ENCODE data around the gene NMRK2. TPM values are rescaled to one million over a fixed set of nuclear protein-coding genes. Genes with fewer than 3 reads are reported as not detected.

Gene NMRK2
- total and polyA plus RNA-seq, 2 donors, result 0.14 to 1.1 TPM

GRCh38 chr19:3969435-3970312, 36.8 kb downstream of the NMRK2 start:
- H3K36me3 ChIP-seq (ENCODE audit: control insufficient read depth in 2 of 2, insufficient read depth in 2 of 2, low read length in 1 of 2), result peaks cover 29 to 46% of the 10 kb centered on the region in 2 donors
- H3K9me3 ChIP-seq (ENCODE audit: control insufficient read depth in 2 of 2, insufficient read depth in 1 of 2, low read length in 1 of 2), result no peaks in the 10 kb centered on the region
- peaks cover 11 to 24% of the 10 kb centered on the region in 2 donors for H3K4me1 ChIP-seq (ENCODE audit: control insufficient read depth in 2 of 2, insufficient read depth in 2 of 2, low read length in 2 of 2)
- peak overlapping the region in 1 of 2 donors; percentile 11 for H3K27ac ChIP-seq (ENCODE audit: low read depth in 1 of 2, low read length in 1 of 2)
- no peaks in the 10 kb centered on the region for H3K27me3 ChIP-seq (ENCODE audit: control insufficient read depth in 2 of 2, insufficient read depth in 1 of 2, low read length in 1 of 2)
- no peak for DNase-seq (ENCODE audit: low read depth in 6 of 9, low spot score in 9 of 9)
- peak overlapping the region; percentile 87 to 93 for H3K4me3 ChIP-seq (ENCODE audit: low read length in 2 of 2)
- WGBS, result 69% methylated on average over 23 of the region's 23 CpGs

GRCh38 chr19:3970313-3970807, 37.5 kb downstream of the NMRK2 start:
- peaks cover 11 to 24% of the 10 kb centered on the region in 2 donors for H3K4me1 ChIP-seq (ENCODE audit: control insufficient read depth in 2 of 2, insufficient read depth in 2 of 2, low read length in 2 of 2)
- DNase-seq (ENCODE audit: low read depth in 6 of 9, low spot score in 9 of 9), result no peak
- no peaks in the 10 kb centered on the region for H3K27me3 ChIP-seq (ENCODE audit: control insufficient read depth in 2 of 2, insufficient read depth in 1 of 2, low read length in 1 of 2)
- 3% methylated on average over 21 of the region's 22 CpGs for WGBS
- no peaks in the 10 kb centered on the region for H3K9me3 ChIP-seq (ENCODE audit: control insufficient read depth in 2 of 2, insufficient read depth in 1 of 2, low read length in 1 of 2)
- peak overlapping the region; percentile 87 to 93 for H3K4me3 ChIP-seq (ENCODE audit: low read length in 2 of 2)
- peaks cover 29 to 44% of the 10 kb centered on the region in 2 donors for H3K36me3 ChIP-seq (ENCODE audit: control insufficient read depth in 2 of 2, insufficient read depth in 2 of 2, low read length in 1 of 2)
- H3K27ac ChIP-seq (ENCODE audit: low read depth in 1 of 2, low read length in 1 of 2), result peak overlapping the region; percentile 62 to 90

GRCh38 chr19:3970808-3971598, 38.1 kb downstream of the NMRK2 start, which contains the start of gene DAPK3:
Gene DAPK3 (minus strand): TSS chr19:3971099. CDS start chr19:3969735, 1,364 bp downstream.
- no peaks in the 10 kb centered on the region for H3K9me3 ChIP-seq (ENCODE audit: control insufficient read depth in 2 of 2, insufficient read depth in 1 of 2, low read length in 1 of 2)
- H3K27ac ChIP-seq (ENCODE audit: low read depth in 1 of 2, low read length in 1 of 2), result peak within 1 kb of the TSS; percentile 62 to 90
- DNase-seq (ENCODE audit: low read depth in 6 of 9, low spot score in 9 of 9), result peak; percentile 61 to 92 (median 82)
- no peaks in the 10 kb centered on the region for H3K27me3 ChIP-seq (ENCODE audit: control insufficient read depth in 2 of 2, insufficient read depth in 1 of 2, low read length in 1 of 2)
- peaks cover 11 to 24% of the 10 kb centered on the region in 2 donors for H3K4me1 ChIP-seq (ENCODE audit: control insufficient read depth in 2 of 2, insufficient read depth in 2 of 2, low read length in 2 of 2)
- peaks cover 33 to 44% of the 10 kb centered on the region in 2 donors for H3K36me3 ChIP-seq (ENCODE audit: control insufficient read depth in 2 of 2, insufficient read depth in 2 of 2, low read length in 1 of 2)
- WGBS, result 2% methylated on average over 73 of the region's 73 CpGs
- H3K4me3 ChIP-seq (ENCODE audit: low read length in 2 of 2), result peak within 1 kb of the TSS; percentile 87 to 93

GRCh38 chr19:3975144-3975543, 42.3 kb downstream of the NMRK2 start:
- Histone ChIP-seq H3K4me3 (ENCODE audit: low read length in 2 of 2) (no peak overlapping the region), H3K36me3 (ENCODE audit: control insufficient read depth in 2 of 2, insufficient read depth in 2 of 2, low read length in 1 of 2) (peaks cover 48 to 52% of the 10 kb centered on the region in 2 donors), H3K4me1 (ENCODE audit: control insufficient read depth in 2 of 2, insufficient read depth in 2 of 2, low read length in 2 of 2) (peaks cover 4 to 9% of the 10 kb centered on the region in 2 donors), H3K9me3 (ENCODE audit: control insufficient read depth in 2 of 2, insufficient read depth in 1 of 2, low read length in 1 of 2) (peaks cover 1 to 6% of the 10 kb centered on the region in 2 donors), H3K27me3 (ENCODE audit: control insufficient read depth in 2 of 2, insufficient read depth in 1 of 2, low read length in 1 of 2) (peaks cover 0 to 2% of the 10 kb centered on the region in 2 donors), H3K27ac (ENCODE audit: low read depth in 1 of 2, low read length in 1 of 2) (no peak overlapping the region)
- DNase-seq (ENCODE audit: low read depth in 6 of 9, low spot score in 9 of 9), result no peak
- WGBS, result 98% methylated on average over 8 of the region's 8 CpGs

GRCh38 chr19:3975637-3976087, 42.8 kb downstream of the NMRK2 start:
- 96% methylated on average over 14 of the region's 14 CpGs for WGBS
- peaks cover 1 to 6% of the 10 kb centered on the region in 2 donors for H3K9me3 ChIP-seq (ENCODE audit: control insufficient read depth in 2 of 2, insufficient read depth in 1 of 2, low read length in 1 of 2)
- DNase-seq (ENCODE audit: low read depth in 6 of 9, low spot score in 9 of 9), result no peak
- no peak overlapping the region for H3K4me3 ChIP-seq (ENCODE audit: low read length in 2 of 2)
- H3K36me3 ChIP-seq (ENCODE audit: control insufficient read depth in 2 of 2, insufficient read depth in 2 of 2, low read length in 1 of 2), result peaks cover 54 to 57% of the 10 kb centered on the region in 2 donors
- no peak overlapping the region for H3K27ac ChIP-seq (ENCODE audit: low read depth in 1 of 2, low read length in 1 of 2)
- H3K4me1 ChIP-seq (ENCODE audit: control insufficient read depth in 2 of 2, insufficient read depth in 2 of 2, low read length in 2 of 2), result peaks cover 3 to 5% of the 10 kb centered on the region in 2 donors
- peaks cover 0 to 2% of the 10 kb centered on the region in 2 donors for H3K27me3 ChIP-seq (ENCODE audit: control insufficient read depth in 2 of 2, insufficient read depth in 1 of 2, low read length in 1 of 2)

GRCh38 chr19:3976495-3977241, 43.8 kb downstream of the NMRK2 start:
- peaks cover 1 to 6% of the 10 kb centered on the region in 2 donors for H3K9me3 ChIP-seq (ENCODE audit: control insufficient read depth in 2 of 2, insufficient read depth in 1 of 2, low read length in 1 of 2)
- H3K36me3 ChIP-seq (ENCODE audit: control insufficient read depth in 2 of 2, insufficient read depth in 2 of 2, low read length in 1 of 2), result peaks cover 64 to 67% of the 10 kb centered on the region in 2 donors
- WGBS, result 95% methylated on average over 29 of the region's 29 CpGs
- H3K4me3 ChIP-seq (ENCODE audit: low read length in 2 of 2), result no peak overlapping the region
- peaks cover 0 to 2% of the 10 kb centered on the region in 2 donors for H3K27me3 ChIP-seq (ENCODE audit: control insufficient read depth in 2 of 2, insufficient read depth in 1 of 2, low read length in 1 of 2)
- no peak for DNase-seq (ENCODE audit: low read depth in 6 of 9, low spot score in 9 of 9)
- no peak overlapping the region for H3K27ac ChIP-seq (ENCODE audit: low read depth in 1 of 2, low read length in 1 of 2)
- H3K4me1 ChIP-seq (ENCODE audit: control insufficient read depth in 2 of 2, insufficient read depth in 2 of 2, low read length in 2 of 2), result no peaks in the 10 kb centered on the region

GRCh38 chr19:3977242-3978143, 44.6 kb downstream of the NMRK2 start:
- WGBS, result 97% methylated on average over 59 of the region's 59 CpGs
- no peak overlapping the region for H3K27ac ChIP-seq (ENCODE audit: low read depth in 1 of 2, low read length in 1 of 2)
- DNase-seq (ENCODE audit: low read depth in 6 of 9, low spot score in 9 of 9), result no peak
- H3K27me3 ChIP-seq (ENCODE audit: control insufficient read depth in 2 of 2, insufficient read depth in 1 of 2, low read length in 1 of 2), result peaks cover 0 to 2% of the 10 kb centered on the region in 2 donors
- H3K4me3 ChIP-seq (ENCODE audit: low read length in 2 of 2), result no peak overlapping the region
- H3K36me3 ChIP-seq (ENCODE audit: control insufficient read depth in 2 of 2, insufficient read depth in 2 of 2, low read length in 1 of 2), result peaks cover 72 to 76% of the 10 kb centered on the region in 2 donors
- H3K9me3 ChIP-seq (ENCODE audit: control insufficient read depth in 2 of 2, insufficient read depth in 1 of 2, low read length in 1 of 2), result peaks cover 1 to 7% of the 10 kb centered on the region in 2 donors
- H3K4me1 ChIP-seq (ENCODE audit: control insufficient read depth in 2 of 2, insufficient read depth in 2 of 2, low read length in 2 of 2), result no peaks in the 10 kb centered on the region
